Neuronal stem cell (in vitro differentiated cells): ENCODE results near the gene ARHGAP31.

ENCODE experiments used
- DNase-seq: peaks from one replicate; pipeline ENCODE4 v3.0.0-alpha.2; 2013; ENCODE audit warnings: low spot score
- H2AFZ ChIP-seq: one replicate; pipeline ENCODE4 v1.6.1; 2013; ENCODE audit warnings: mild to moderate bottlenecking, low read length, inconsistent platforms
- H2AK5ac ChIP-seq: 2 replicates; pipeline ENCODE4 v1.6.1; 2013; ENCODE audit warnings: low read depth, mild to moderate bottlenecking, inconsistent platforms, low read length, moderate library complexity, mixed read lengths
- H2BK120ac ChIP-seq: 2 replicates; pipeline ENCODE4 v1.6.1; 2013; ENCODE audit warnings: low read depth, mild to moderate bottlenecking, inconsistent platforms, low read length, moderate library complexity, mixed read lengths
- H2BK12ac ChIP-seq: one replicate; pipeline ENCODE4 v1.6.1; 2013; ENCODE audit warnings: low read length, inconsistent platforms
- H2BK15ac ChIP-seq: 2 replicates; pipeline ENCODE4 v1.6.1; 2013; ENCODE audit warnings: mild to moderate bottlenecking, low read length, inconsistent platforms, mixed read lengths
- H2BK5ac ChIP-seq: one replicate; pipeline ENCODE4 v1.6.1; 2013; ENCODE audit warnings: inconsistent platforms, mild to moderate bottlenecking, low read length, moderate library complexity
- H3K14ac ChIP-seq: one replicate; pipeline ENCODE4 v1.6.1; 2013; ENCODE audit warnings: low read length, inconsistent platforms
- H3K18ac ChIP-seq: 2 replicates; pipeline ENCODE4 v1.6.1; 2013; ENCODE audit warnings: low read length, inconsistent platforms
- H3K23ac ChIP-seq: 2 replicates; pipeline ENCODE4 v1.6.1; 2013; ENCODE audit warnings: low read depth, mild to moderate bottlenecking, mixed read lengths, low read length, inconsistent platforms; ENCODE audit not compliant: poor library complexity
- H3K27ac ChIP-seq: replicated peaks from 3 replicates; pipeline ENCODE4 v1.5.1; 2013; ENCODE audit warnings: low read length, inconsistent platforms
- H3K27me3 ChIP-seq, 3 experiments: 2 replicates each; pipeline ENCODE4 v1.6.1; 2013; ENCODE audit warnings: low read length in 3 of 3, mild to moderate bottlenecking in 2 of 3, inconsistent platforms in 1 of 3, low read depth in 1 of 3, mixed read lengths in 1 of 3, moderate library complexity in 1 of 3; ENCODE audit not compliant: control insufficient read depth in 3 of 3, insufficient read depth in 3 of 3
- H3K36me3 ChIP-seq, 2 donors: replicated peaks in 1 of 2; 2 replicates each; pipeline ENCODE4 v1.6.1; 2013; ENCODE audit warnings: low read length in 2 of 2; ENCODE audit not compliant: control insufficient read depth in 2 of 2, insufficient read depth in 2 of 2
- H3K4ac ChIP-seq: 2 replicates; pipeline ENCODE4 v1.6.1; 2013; ENCODE audit warnings: inconsistent platforms, mild to moderate bottlenecking, low read length, moderate library complexity
- H3K4me1 ChIP-seq, 2 donors: 1 replicate in 1 of 2; 2 replicates in 1 of 2; pipeline ENCODE4 v1.6.1; 2013; ENCODE audit warnings: low read length in 2 of 2, low read depth in 1 of 2; ENCODE audit not compliant: control insufficient read depth in 2 of 2, insufficient read depth in 1 of 2
- H3K4me2 ChIP-seq: one replicate; pipeline ENCODE4 v1.6.1; 2013; ENCODE audit warnings: mild to moderate bottlenecking, low read length, inconsistent platforms; ENCODE audit not compliant: insufficient read depth, poor library complexity, severe bottlenecking
- H3K4me3 ChIP-seq, 2 donors: 2 replicates each; pipeline ENCODE4 v1.5.1; 2013; ENCODE audit warnings: low read length in 2 of 2, mild to moderate bottlenecking in 2 of 2, inconsistent platforms in 1 of 2, moderate library complexity in 1 of 2
- H3K79me1 ChIP-seq: one replicate; pipeline ENCODE4 v1.6.1; 2013; ENCODE audit warnings: low read depth, mild to moderate bottlenecking, inconsistent platforms, low read length, moderate library complexity
- H3K9ac ChIP-seq: one replicate; pipeline ENCODE4 v1.6.1; 2013; ENCODE audit warnings: mild to moderate bottlenecking, low read depth, low read length, inconsistent platforms; ENCODE audit not compliant: poor library complexity
- H3K9me3 ChIP-seq, 2 donors: replicated peaks in 1 of 2; 2 replicates each; pipeline versions ENCODE3 to v1.6.1; 2013; ENCODE audit warnings: low read length in 2 of 2, mild to moderate bottlenecking in 2 of 2, inconsistent platforms in 1 of 2, low read depth in 1 of 2, mixed read lengths in 1 of 2, moderate library complexity in 1 of 2; ENCODE audit not compliant: control insufficient read depth in 2 of 2, insufficient read depth in 1 of 2
- H4K8ac ChIP-seq: one replicate; pipeline ENCODE4 v1.6.1; 2013; ENCODE audit warnings: low read depth, mild to moderate bottlenecking, inconsistent platforms, low read length, moderate library complexity
- H4K91ac ChIP-seq: one replicate; pipeline ENCODE4 v1.6.1; 2013; ENCODE audit warnings: low read length, low read depth, mild to moderate bottlenecking, inconsistent platforms; ENCODE audit not compliant: poor library complexity
- WGBS, 2 donors: extraction: QIAGEN DNeasy Blood & Tissue Kit; methylation state at CpG; one replicate each; pipeline ENCODE4 v1.1.7; 2013; ENCODE audit warnings: missing lambda C conversion rate in 2 of 2, mixed read lengths in 1 of 2; ENCODE audit not compliant: insufficient read length in 2 of 2, insufficient replicate concordance in 1 of 2; ENCODE audit errors: extremely low coverage in 2 of 2; 5-methylcytosine and 5-hydroxymethylcytosine counted together

ARHGAP31 gene

DNA sequence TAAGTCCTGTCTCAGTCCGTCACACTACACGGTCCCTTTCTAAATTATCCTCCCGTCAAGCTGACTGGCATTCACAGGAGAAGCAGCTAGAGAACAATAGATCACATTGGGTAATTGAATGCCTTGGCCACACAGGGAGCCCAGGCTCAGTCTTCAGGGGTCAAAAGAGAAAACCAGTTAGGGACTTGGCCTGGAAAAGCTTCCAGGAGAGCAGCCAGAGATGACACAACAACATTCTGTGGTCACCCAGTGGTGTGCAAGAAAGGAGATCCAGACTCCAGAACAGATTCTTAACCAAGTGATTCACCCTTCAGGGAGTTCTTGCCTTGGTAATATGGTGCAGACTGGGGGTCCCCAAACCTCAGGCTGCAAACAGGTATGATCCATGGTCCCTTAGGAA is 15.9 kb downstream of the ARHGAP31 start:
- no peak overlapping the region for H3K18ac ChIP-seq
- no peak overlapping the region for H4K8ac ChIP-seq
- H3K36me3 ChIP-seq = no peaks in the 10 kb centered on the region
- H3K9me3 ChIP-seq = no peaks in the 10 kb centered on the region
- no peak overlapping the region for H4K91ac ChIP-seq
- no peak overlapping the region for H3K14ac ChIP-seq
- H3K27me3 ChIP-seq = no peaks in the 10 kb centered on the region
- H3K27ac ChIP-seq = no peak overlapping the region
- H2BK120ac ChIP-seq = no peak overlapping the region
- H2BK5ac ChIP-seq = no peak overlapping the region
- no peak overlapping the region for H3K4ac ChIP-seq
- no peak overlapping the region for H2AK5ac ChIP-seq
- H3K4me2 ChIP-seq = no peak overlapping the region
- no peak overlapping the region for H2AFZ ChIP-seq
- H3K23ac ChIP-seq = no peak overlapping the region
- no peak overlapping the region for H2BK12ac ChIP-seq
- peak; percentile 50 for DNase-seq
- no peak overlapping the region for H3K9ac ChIP-seq
- H3K4me3 ChIP-seq = no peak overlapping the region
- peaks cover 3 to 8% of the 10 kb centered on the region in 2 donors for H3K4me1 ChIP-seq
- no peak overlapping the region for H2BK15ac ChIP-seq
- H3K79me1 ChIP-seq = no peaks in the 10 kb centered on the region
- WGBS, 2 donors = no CpG with 5 or more reads among the region's 3 CpGs

DNA sequence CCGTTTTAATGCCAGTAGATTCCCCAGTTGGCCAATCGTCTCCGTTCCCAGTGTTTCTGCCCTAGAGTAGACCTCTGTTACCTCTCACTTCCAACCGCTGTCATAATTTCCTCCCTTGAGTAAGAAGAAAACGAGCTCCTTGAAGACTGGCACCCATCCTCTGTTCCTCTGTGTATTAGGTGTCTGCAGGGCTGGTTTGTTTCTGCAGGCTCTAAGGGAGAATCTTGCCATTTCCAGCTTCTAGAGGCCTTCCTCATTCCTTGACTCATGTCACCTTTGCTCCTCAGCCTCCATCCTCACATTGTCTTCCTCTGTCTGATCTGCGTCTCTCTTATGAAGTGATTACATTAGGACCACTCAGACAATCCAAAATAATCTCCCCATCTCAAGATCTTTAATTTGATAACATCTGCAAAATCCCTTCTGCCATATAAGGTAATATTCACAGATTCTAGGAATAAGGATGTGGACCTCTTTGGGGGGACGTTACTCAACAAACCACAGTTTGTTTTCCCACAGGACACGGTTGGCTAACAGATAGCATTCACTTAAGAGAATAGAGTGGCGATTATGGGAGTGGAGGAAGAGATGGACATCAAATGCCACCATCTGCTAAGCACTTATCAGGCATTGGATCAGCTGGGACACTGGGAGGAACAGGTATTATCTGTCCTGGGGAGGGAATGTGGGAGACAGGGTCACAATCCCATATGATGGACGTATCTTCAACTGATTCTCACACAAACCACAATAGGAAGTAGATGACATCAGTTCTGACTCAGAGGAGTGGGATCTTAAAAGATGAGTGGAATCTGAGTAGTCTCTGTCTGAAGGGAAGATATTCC is 17.1 kb downstream of the ARHGAP31 start:
- WGBS, 2 donors = no CpG with 5 or more reads among the region's 10 CpGs
- DNase-seq = no peak
- Histone ChIP-seq H3K9me3 (no peaks in the 10 kb centered on the region), H2BK15ac (no peak overlapping the region), H3K4me2 (no peak overlapping the region), H4K91ac (no peak overlapping the region), H2AK5ac (no peak overlapping the region), H3K4me3 (no peak overlapping the region), H2BK5ac (no peak overlapping the region), H3K27ac (no peak overlapping the region), H3K4ac (no peak overlapping the region), H3K36me3 (no peaks in the 10 kb centered on the region), H3K14ac (no peak overlapping the region), H2AFZ (no peak overlapping the region), H2BK120ac (no peak overlapping the region), H3K79me1 (no peaks in the 10 kb centered on the region), H2BK12ac (no peak overlapping the region), H3K9ac (no peak overlapping the region), H3K4me1 (peaks cover 3 to 8% of the 10 kb centered on the region in 2 donors), H3K23ac (no peak overlapping the region), H4K8ac (no peak overlapping the region), H3K18ac (peak overlapping the region; percentile 44), H3K27me3 (no peaks in the 10 kb centered on the region)

DNA sequence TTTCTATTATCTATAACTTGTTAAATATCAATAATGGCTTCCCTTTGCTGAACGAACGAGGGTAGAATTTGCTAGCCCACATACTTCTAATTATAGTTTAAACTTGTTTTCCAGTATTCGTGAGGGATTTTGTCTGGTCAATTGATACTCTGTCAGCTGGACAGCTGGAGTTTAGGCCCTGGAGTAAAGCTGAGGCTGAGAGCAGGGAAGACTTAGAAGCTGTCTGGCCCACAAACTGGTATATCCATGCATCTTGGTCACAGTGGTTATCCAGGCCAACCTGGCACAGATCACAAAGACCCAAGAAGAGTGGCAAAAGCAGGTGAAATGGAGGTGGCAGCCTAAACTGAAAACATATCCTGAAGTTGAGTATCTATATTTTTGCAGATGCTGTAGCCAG is 19.3 kb downstream of the ARHGAP31 start:
- H3K27ac ChIP-seq = no peak overlapping the region
- no CpG with 5 or more reads among the region's 3 CpGs for whole genome bisulfite sequencing, 2 donors
- peaks cover 3 to 8% of the 10 kb centered on the region in 2 donors for H3K4me1 ChIP-seq
- no peak overlapping the region for H2BK12ac ChIP-seq
- no peaks in the 10 kb centered on the region for H3K9me3 ChIP-seq
- no peak overlapping the region for H3K4me2 ChIP-seq
- H3K14ac ChIP-seq = no peak overlapping the region
- no peaks in the 10 kb centered on the region for H3K79me1 ChIP-seq
- DNase-seq = no peak
- H3K4me3 ChIP-seq = no peak overlapping the region
- H2AFZ ChIP-seq = no peak overlapping the region
- no peak overlapping the region for H2AK5ac ChIP-seq
- H3K4ac ChIP-seq = no peak overlapping the region
- no peak overlapping the region for H4K91ac ChIP-seq
- H3K23ac ChIP-seq = no peak overlapping the region
- no peak overlapping the region for H3K9ac ChIP-seq
- H3K36me3 ChIP-seq = no peaks in the 10 kb centered on the region
- H3K18ac ChIP-seq = no peak overlapping the region
- no peak overlapping the region for H2BK120ac ChIP-seq
- no peak overlapping the region for H4K8ac ChIP-seq
- H2BK15ac ChIP-seq = no peak overlapping the region
- no peak overlapping the region for H2BK5ac ChIP-seq
- no peaks in the 10 kb centered on the region for H3K27me3 ChIP-seq

DNA sequence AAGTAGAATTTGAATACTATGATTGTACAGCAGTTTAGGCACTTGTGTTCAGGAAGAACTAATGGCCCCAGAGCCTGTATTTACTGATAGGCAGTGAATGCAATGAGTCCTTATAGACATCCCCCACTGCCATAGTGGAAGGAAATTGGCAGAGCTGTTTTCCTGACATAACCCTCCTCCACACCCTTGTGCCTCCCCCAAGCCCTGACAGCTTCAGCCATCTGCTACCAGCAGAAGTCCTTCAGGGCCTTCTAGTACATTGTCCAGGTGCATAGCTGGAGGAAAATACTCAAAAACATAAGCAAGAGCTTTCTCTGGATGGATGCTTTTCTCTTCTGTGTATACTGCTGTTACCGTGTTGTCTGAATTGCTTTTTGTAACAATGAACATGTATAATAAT is 20.6 kb downstream of the ARHGAP31 start:
- Histone ChIP-seq H2AK5ac (no peak overlapping the region), H3K4ac (no peak overlapping the region), H2BK15ac (no peak overlapping the region), H3K18ac (no peak overlapping the region), H3K36me3 (no peaks in the 10 kb centered on the region), H3K27ac (no peak overlapping the region), H3K9me3 (no peaks in the 10 kb centered on the region), H3K79me1 (no peaks in the 10 kb centered on the region), H3K4me2 (no peak overlapping the region), H4K91ac (no peak overlapping the region), H4K8ac (no peak overlapping the region), H2BK12ac (no peak overlapping the region), H2BK120ac (no peak overlapping the region), H3K27me3 (no peaks in the 10 kb centered on the region), H3K9ac (no peak overlapping the region), H3K4me1 (peaks cover 3 to 8% of the 10 kb centered on the region in 2 donors), H3K23ac (no peak overlapping the region), H3K4me3 (no peak overlapping the region), H2BK5ac (no peak overlapping the region), H3K14ac (no peak overlapping the region), H2AFZ (no peak overlapping the region)
- no CpG with 5 or more reads among the region's 1 CpG for WGBS, 2 donors
- no peak for DNase-seq
